HT-29 (cell line): ENCODE data around the gene AGMAT. TPM values are rescaled to one million over a fixed set of nuclear protein-coding genes. Genes with fewer than 3 reads are reported as not detected.
A peak's percentile ranks its signal among the peaks of the same experiment; 100 is the strongest.

ENCODE experiments used
- DNase-seq: peaks from one replicate; pipeline ENCODE4 v3.0.0-alpha.2; 2015; ENCODE audit warnings: low spot score
- total RNA-seq: library from RNA; depleted of rRNA; stranded (reverse); fragments of >200 nt; shearing (Covaris generic); gene quantifications from 2 replicates; pipeline ENCODE4 v1.2.3, GENCODE V29; 2014

AGMAT gene
- total RNA-seq, 1 experiment from 2014 or later, result 52.1 TPM

DNA sequence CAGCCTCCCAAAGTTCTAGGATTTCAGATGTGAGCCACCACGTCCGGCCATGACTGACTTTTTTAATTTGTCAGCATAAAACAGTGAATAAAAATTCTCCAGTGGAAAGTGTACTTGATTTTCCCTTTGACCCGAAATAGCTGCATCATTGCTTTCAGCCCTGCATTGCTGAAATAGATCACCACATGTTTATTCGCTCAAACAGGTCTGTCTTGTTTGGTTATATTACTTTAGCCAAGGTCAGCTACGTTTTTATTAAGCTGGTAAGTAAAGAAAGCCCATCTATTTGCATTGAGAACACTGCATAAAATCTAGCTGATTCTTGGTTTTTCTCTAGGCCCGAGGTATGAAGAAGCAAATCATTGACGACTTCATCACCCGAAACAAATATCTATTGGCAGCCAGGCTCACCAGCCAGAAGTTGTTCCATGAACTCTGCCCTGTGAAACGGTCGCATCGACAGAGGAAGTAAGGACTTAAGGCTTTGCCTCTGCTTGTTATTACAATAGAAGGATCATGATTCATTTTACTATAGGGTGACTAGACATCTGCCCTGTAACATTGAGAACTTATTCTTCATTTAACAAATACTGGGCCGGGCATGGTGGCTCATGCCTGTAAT is 25.6 kb downstream of the AGMAT start:
- peak; percentile 76 for DNase-seq

- no peak for DNase-seq
Measured at GRCh38 chr1:15558516-15558915, 26.3 kb downstream of the AGMAT start.

DNA sequence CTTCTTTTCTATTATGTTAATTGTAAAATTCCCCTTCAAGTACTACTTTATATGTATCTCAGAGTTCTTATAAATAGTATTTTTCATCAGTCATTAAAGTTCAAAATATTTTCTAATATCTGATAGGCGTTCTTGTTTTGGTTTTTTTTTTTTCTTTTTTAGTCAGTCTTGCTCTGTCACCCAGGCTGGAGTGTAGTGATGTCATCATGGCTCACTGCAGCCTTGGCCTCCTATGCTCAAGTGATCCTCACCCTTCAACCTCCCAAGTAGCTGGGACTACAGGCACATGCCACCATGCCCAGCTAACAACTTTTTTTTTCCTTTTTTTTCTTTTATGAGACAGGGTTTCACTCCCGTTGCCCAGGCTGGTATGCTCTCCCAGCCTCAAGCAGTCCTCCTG is 27.3 kb downstream of the AGMAT start:
- no peak for DNase-seq

DNA sequence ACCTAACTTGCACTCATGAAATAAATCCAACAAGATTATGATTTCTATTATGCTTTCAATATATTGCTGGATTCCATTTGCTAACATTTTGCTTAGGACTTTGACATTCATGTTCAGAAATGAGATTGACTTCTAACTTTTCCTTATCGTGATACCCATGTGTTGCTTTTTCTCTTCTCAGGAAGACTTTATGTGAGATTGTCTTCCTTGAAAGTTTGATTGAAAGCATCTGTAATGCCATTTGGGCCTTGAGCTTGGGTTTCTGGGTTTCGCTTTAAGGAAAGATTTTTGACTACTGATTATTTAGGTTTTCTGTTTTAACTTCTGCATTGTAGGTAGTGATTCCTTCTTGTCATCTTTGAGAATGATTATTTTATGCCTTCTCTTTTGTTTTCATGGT is 27.8 kb downstream of the AGMAT start:
- DNase-seq, result no peak

- DNase-seq, result no peak
Measured at GRCh38 chr1:15550573-15550972, 34.3 kb downstream of the AGMAT start.

DNA sequence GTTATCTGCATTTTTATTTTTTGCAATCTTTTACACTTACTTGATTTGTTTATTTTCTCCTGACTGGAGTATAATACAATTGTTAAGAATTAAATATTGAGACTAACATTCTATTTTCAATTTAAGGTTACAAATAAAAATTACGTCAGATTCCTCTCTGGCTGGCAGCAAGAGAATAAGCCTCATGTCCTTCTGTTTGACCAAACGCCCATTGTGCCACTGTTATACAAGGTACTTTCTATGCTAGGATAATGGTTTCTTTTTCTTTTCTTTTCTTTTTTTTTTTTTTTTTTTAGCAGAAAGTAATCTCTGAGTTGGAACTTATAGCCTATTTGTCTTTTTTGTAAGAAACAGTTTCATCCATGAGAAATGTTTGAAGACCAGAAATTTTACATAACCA is 38.2 kb downstream of the AGMAT start:
- DNase-seq, result no peak

DNA sequence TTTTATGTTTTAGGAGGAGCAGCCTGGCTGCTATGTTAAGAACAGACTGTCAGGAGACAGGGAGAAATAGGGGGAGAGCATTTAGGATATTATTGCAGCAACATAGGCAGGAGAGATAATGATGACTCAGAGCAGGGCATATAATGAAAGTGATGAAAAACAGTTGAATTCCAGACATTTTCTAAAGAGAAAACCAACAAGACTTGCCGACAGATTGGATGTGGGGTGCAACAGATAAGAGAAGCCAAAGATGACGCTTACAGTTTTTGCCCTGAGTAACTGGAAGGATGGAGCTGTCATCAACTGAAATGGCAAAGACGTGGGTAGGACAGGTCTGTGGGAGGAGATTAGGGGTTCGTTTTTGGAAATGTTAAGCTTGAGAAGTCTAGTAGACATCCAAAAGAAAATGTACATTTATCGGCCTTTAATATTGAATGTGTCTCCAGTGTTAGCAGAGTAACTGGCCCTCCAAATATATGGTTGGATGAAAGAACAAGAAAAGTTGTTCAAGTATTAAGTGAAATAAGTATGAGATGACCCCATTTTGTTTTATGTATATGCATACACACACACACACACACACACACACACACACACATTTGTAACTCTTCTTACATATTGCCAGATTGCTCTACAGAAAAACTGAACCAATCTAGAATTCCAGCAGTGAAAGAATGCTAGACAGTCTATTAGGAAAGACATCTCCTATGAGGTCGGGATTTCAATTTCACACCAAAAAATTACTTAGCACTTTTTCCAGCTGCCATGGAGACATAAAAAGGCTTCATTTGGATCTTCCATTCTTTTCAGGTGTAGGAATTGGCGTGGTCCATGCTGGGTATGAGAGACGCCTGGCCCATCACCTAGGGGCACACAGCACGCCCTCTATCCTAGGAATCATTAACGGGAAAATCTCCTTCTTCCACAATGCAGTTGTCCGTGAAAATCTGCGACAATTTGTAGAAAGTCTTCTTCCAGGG is 41.0 kb downstream of the AGMAT start:
- DNase-seq, result no peak

- DNase-seq, result no peak
Measured at GRCh38 chr1:15543251-15543588, 41.6 kb downstream of the AGMAT start.

- no peak for DNase-seq
Measured at GRCh38 chr1:15542388-15543250, 42.2 kb downstream of the AGMAT start.

DNA sequence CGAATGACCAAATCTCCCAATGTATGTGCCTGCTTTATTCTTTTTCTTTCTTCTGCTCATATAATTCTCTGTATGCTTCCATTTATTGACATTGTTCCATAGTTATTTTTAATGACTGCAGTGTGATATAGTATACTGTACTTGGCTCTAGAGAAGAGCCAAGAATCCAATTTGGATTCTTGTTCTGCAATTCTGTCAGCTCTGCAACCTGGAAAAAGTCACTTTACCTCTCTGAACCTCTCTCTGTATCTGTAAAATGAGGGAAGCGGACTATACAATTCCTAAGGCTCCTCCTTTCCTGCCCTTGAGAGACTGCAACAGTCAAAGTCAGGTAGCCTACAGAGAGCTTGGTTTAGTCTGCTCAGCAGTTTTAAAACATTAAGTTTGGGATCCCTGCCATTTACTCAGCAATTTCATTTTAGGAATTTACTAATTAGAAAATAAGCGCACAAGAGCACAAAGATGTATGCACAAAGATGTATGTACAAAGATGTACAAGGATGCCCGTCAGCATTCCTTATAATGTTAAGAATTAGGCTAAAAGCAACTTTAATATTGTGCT is 43.5 kb downstream of the AGMAT start:
- DNase-seq, result no peak

DNA sequence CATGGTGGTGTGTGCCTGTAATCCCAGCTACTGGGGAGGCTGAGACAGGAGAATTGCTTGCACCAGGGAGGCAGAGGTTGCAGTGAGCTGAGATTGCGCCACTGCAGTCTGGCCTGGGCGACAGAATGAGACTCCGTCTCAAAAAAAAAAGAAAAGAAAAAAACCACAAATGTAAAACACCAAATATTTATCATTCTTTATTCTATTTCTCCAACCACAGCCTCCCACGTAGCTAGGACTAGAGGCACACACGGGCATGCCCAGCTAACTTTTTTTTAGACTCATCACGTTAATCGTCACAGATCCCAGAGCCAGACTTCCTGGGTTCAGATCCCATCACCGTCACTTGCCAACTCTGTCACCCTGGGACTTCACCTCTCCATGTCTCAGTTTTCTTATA is 44.7 kb downstream of the AGMAT start:
- no peak for DNase-seq

GRCh38 chr1:15538771-15539170 is 46.1 kb downstream of the AGMAT start:
- DNase-seq, result no peak

- no peak for DNase-seq
Measured at GRCh38 chr1:15531682-15532081, 53.2 kb downstream of the AGMAT start.

GRCh38 chr1:15531003-15531402 is 53.8 kb downstream of the AGMAT start:
- no peak for DNase-seq

DNA sequence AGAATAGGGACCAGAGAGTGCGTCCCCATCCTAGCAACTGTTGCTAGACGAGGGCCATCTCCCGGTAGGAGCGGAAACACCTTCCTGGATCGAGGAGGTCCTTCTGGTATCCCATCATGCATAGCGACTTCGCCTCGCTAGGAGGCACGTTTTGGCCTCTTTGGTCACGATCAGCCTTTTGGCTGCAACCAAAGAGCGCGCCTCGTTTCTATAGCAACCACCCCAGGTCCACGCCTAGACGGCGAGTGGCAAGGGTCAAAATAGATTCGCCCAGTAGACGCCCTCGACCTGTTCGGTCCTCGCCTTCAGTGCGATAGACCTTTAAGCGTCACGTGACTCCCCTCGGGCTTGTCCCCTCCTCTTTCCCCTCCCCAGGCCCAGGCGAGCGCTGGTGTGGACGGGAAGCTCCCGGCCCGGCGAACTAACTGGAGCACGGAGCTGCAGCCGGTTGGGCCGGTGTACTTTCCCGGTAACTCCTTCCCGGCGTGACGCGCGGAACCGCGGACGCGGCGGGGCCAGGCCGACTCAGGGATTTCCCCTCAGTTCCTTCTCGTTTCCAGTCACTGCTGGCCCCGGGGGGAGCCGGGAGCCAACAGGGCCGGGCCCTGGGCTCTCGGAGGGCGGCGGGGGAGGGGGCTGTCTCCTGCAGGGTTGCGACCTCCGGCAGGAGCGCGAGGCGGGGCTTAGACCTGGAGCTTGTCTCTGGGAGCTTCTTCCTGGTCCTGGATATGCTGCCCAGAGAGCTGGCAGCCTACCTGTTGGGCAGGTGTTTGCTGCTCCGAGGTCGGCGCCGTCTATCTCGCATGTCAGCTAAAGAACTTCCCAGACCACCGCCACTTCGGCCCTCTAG is 58.1 kb downstream of the AGMAT start, which contains the start of gene DNAJC16:
DNAJC16 (plus strand) TSS at position 359 of the 850 bp plus-strand sequence. CDS start 2,258 bp downstream, outside the sequence.
- DNase-seq, result peak; percentile 99

GRCh38 chr1:15526021-15526489 is 58.8 kb downstream of the AGMAT start:
- DNase-seq, result no peak

DNA sequence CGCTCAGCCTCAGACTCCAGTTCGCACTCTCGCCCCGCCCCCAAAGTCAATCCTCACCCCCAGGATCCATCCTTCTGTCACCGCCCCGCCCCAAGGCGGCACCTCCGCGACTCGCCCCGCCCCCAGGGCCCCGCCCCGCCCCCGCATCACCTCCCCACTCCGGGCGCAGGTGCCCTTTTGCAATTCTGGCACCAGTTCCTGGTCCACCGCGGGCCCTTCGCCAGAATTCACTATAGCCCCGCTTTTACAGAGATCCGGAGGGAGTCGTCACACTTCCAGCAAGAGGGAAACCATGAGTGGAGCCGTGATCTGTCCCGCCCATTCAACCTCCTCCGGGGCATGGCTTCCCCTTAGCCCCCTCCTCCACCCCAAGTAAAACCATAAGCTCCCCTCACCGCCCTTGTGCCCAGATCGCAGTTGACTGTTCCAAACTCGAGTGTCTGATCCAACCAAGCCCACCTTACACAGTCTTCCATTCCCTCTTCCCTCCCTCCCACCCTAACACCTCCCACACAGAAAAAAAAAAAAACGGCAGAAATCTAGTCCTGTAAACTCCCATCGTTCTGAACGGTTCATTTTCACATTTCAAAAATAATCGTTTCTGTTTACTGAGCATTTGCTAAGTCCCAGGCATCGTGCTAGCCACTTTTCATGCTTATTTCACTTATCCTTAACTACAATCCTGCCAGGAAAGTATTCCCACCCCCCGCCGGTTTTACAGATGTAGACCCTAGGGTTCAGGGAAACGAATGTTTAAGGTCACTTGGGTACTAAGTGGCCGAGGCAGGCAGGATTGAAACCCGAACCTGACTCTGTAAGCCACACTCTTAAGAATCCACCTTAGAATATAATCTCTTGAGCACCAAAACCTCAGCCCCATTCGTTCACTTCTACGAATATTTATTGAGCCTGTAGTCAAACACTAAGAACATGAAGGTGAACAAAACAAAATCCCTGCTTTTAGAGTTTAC is 59.5 kb downstream of the AGMAT start:
- DNase-seq, result peak; percentile 54

- peak; percentile 98 for DNase-seq
Measured at GRCh38 chr1:15524283-15525049, 60.4 kb downstream of the AGMAT start.

- DNase-seq, result no peak
Measured at GRCh38 chr1:15524021-15524282, 60.9 kb downstream of the AGMAT start, which contains the start of gene CASP9. TSS of gene CASP9 (minus strand) at chr1:15524215. CDS start at chr1:15524200, 15 bp downstream.
